Pancreas (tissue), 10 donors: ENCODE measurements around the gene SH3RF2. TPM values are rescaled to one million over a fixed set of nuclear protein-coding genes. Genes with fewer than 3 reads are reported as not detected.
A peak's percentile ranks its signal among the peaks of the same experiment; 100 is the strongest.

Experiments used
- ATAC-seq, 4 donors: fragments of 200-7000 bp; cut with Tn5 transposase; one replicate each; pipeline versions ENCODE4 v1.8.0 to v1.9.1; 2020; ENCODE audit warnings: mild to moderate bottlenecking in 4 of 4, moderate library complexity in 4 of 4
- DNase-seq, 6 donors: peaks; one replicate each; pipeline ENCODE4 v3.0.0-alpha.2; 2020
- FAIRE-seq: peaks from 2 replicates; lab custom pipeline; 2012; peaks lifted over from hg19 to GRCh38; lab: Jason Lieb, UNC
- H3K27ac ChIP-seq, 4 donors: fragments of 200-600 bp; sonication (generic); 1 replicate in 3 of 4; 2 replicates in 1 of 4; pipeline versions ENCODE4 v1.5.0 to v1.8.0; 2020
- H3K27me3 ChIP-seq, 4 donors: fragments of 200-600 bp; one replicate each; pipeline ENCODE4 v1.8.0; 2021
- H3K36me3 ChIP-seq, 3 donors: fragments of 200-600 bp; sonication (generic) in 1 of 3; one replicate each; pipeline versions ENCODE4 v1.5.0 to v1.8.0; 2020 to 2021
- H3K4me1 ChIP-seq, 3 donors: fragments of 200-600 bp; one replicate each; pipeline ENCODE4 v1.8.0; 2021
- H3K4me3 ChIP-seq, 4 donors: fragments of 200-600 bp; sonication (generic) in 2 of 4; one replicate each; pipeline versions ENCODE4 v1.5.0 to v1.8.0; 2020 to 2021
- H3K9me3 ChIP-seq, 4 donors: fragments of 200-600 bp; one replicate each; pipeline ENCODE4 v1.8.0; 2021
- WGBS, 2 donors: extraction: QIAGEN DNeasy Blood & Tissue Kit; methylation state at CpG; one replicate each; pipeline ENCODE4 v1.1.7; 2013; 5-methylcytosine and 5-hydroxymethylcytosine counted together
- intact Hi-C, 3 donors: fragments of 100-400 bp; cut with DNase I; formaldehyde crosslinking; loops; one replicate each; pipeline versions ENCODE4 v1.11.1 to v1.14.2; 2022
- polyA plus RNA-seq, 2 donors: library from polyadenylated mRNA; stranded (reverse); fragments of 200-250 nt; gene quantifications; one replicate each; pipeline ENCODE4 v1.2.3, GENCODE V29; 2013
- total RNA-seq, 6 donors: library from RNA; stranded (reverse); fragmentation: NEBNext Ultra II Directional in 4 of 6; extraction: Animal tissue kit (Norgen Biotek cat#: 25700) in 4 of 6; gene quantifications; one replicate each; pipeline versions ENCODE4 v1.2.1 to v1.2.4, GENCODE V29; 2021 to 2023
- TF ChIP-seq, protein P1 (sequence below), 4 donors: fragments of 200-600 bp; sonication (generic) in 3 of 4; IDR thresholded peaks; one replicate each; pipeline versions ENCODE4 v1.5.0 to v1.8.0; 2021; ENCODE audit warnings: antibody characterized with exemption in 4 of 4
- donor health status: healthy with polysubstance abuse.
- donor health status: DM: no; HTN: no; CAD: no; lungs with moderate emphysema.
- donor health status: DM: no; HTN: no; CAD: no.
- donor health status: control.
- donor health status: control.
- donor health status: Bipolar disorder and iron deficiency.
- donor health status: DM: yes; HTN: yes; CAD: no.
- donor health status: DM: no; HTN: no; CAD: no.
- donor health status: DM: no; HTN: no; CAD: no.
- donor health status: DM: yes; HTN: yes; CAD: no.

Gene SH3RF2
- total and polyA plus RNA-seq, 8 donors, result 6.3 to 22.4 (median 12.8) TPM

DNA sequence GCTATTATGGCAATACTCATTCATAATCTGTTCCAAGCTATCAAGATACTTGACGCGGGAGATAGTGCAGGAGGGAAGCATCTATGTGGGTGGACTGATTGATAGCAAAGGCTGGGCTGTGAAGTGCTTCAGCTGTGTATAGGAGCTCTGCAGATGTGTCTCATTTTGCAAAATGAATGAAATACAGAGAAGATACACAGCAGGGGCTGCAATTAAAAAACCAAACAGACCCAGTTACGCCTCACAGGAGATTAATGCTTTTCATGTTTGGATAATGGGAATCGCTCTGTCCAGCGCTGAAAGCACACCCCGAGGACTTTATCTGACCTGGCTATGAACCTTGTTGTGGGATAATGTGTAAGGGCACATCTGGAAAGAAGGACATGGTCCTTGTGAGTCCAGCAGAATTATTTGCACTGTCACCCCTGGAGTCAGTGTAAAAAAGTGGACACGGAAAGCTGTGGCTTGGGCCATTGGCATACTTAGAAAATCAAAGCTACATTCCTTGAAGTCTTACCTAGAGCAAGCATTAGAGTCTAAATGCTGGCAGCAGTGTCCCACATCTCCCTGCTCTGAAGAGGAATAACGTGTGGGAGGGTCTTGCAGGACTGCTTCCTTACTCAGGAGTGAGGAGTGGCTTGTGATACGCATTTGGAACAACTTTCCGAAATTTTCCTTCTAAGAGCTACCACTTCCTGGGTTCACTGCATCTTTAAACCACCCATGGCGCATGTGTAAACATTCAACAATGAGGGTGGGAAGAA lies 2.6 kb downstream of the SH3RF2 start:
- WGBS, 2 donors, result 22 to 31% methylated on average over 11 of the region's 11 CpGs
- ATAC-seq, result no peak

DNA sequence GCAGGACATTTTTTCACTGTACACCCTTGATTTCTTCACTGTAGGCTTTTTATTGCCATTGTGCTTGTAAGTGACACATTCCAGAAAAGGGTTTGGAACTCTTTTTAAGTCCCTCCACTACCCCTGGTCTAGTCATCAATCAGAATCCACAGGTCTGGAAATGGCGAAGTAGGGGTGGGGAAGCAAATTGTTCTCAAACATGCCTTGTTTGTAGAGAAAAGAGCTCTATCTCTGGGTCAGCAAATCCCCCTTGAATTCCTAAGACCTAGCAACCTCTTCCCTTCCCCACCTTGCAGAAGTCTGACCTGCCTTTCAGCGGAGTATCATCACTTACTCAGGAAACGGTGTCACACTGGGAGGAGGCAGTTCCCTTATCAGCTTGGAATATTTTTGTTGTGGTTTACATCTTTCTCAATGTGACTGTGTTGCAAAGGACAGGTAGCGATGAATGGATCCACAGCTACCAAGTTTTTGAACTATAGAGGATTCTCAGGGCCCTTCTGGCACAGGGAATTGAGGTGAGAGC lies 3.2 kb downstream of the SH3RF2 start:
- Histone ChIP-seq H3K27ac (no peak overlapping the region), H3K4me3 (peak overlapping the region in 1 of 4 donors; percentile 54), H3K36me3 (no peaks in the 10 kb centered on the region), H3K9me3 (no peaks in the 10 kb centered on the region), H3K4me1 (peaks cover 8 to 45% (median 22%) of the 10 kb centered on the region in 3 donors), H3K27me3 (no peaks in the 10 kb centered on the region)
- ATAC-seq (no peak), DNase-seq (no peak), FAIRE-seq (no peak)
- intact Hi-C loops, result no loop called here
- 75 to 83% methylated on average over 4 of the region's 4 CpGs for WGBS, 2 donors
- TF ChIP-seq, protein P1, sequence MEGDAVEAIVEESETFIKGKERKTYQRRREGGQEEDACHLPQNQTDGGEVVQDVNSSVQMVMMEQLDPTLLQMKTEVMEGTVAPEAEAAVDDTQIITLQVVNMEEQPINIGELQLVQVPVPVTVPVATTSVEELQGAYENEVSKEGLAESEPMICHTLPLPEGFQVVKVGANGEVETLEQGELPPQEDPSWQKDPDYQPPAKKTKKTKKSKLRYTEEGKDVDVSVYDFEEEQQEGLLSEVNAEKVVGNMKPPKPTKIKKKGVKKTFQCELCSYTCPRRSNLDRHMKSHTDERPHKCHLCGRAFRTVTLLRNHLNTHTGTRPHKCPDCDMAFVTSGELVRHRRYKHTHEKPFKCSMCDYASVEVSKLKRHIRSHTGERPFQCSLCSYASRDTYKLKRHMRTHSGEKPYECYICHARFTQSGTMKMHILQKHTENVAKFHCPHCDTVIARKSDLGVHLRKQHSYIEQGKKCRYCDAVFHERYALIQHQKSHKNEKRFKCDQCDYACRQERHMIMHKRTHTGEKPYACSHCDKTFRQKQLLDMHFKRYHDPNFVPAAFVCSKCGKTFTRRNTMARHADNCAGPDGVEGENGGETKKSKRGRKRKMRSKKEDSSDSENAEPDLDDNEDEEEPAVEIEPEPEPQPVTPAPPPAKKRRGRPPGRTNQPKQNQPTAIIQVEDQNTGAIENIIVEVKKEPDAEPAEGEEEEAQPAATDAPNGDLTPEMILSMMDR (IDR thresholded peaks at IDR 0.05), result no peak

More for the DNA sequence above, 2.6 kb downstream of the SH3RF2 start:
- no peaks in the 10 kb centered on the region for H3K9me3 ChIP-seq
- peak overlapping the region in 2 of 4 donors; percentile 82 for H3K27ac ChIP-seq
- FAIRE-seq (no peak), DNase-seq (no peak)
- H3K4me3 ChIP-seq, result peak overlapping the region in 3 of 4 donors; percentile 42 to 54 (median 51)
- intact Hi-C loops, result no loop called here
- TF ChIP-seq, protein P1 (IDR thresholded peaks at IDR 0.05), result no peak
- no peaks in the 10 kb centered on the region for H3K27me3 ChIP-seq
- peaks cover 8 to 41% (median 22%) of the 10 kb centered on the region in 3 donors for H3K4me1 ChIP-seq
- H3K36me3 ChIP-seq, result no peaks in the 10 kb centered on the region

DNA sequence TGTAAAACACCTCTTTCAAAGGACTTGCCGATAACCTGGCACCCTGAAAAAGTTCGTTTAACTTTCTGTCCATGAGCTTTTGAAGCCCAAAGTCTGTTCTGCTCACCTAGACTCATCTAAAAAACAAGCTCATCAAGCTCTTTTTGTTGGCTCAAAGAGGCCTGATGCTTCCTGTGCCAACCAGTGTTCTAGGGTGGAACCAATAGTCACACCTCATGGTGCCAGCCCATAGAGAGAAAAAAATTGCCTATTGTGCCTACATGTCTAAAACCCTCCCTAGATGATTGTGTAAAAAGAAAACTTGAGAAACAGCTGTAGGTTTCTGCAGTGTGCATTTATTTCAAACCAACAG lies 4.7 kb downstream of the SH3RF2 start:
- Histone ChIP-seq H3K27ac (peak overlapping the region in 1 of 4 donors; percentile 77), H3K27me3 (no peaks in the 10 kb centered on the region), H3K36me3 (no peaks in the 10 kb centered on the region), H3K9me3 (no peaks in the 10 kb centered on the region), H3K4me3 (no peak overlapping the region), H3K4me1 (peaks cover under 1 to 53% (median 20%) of the 10 kb centered on the region in 3 donors)
- DNase-seq (no peak), FAIRE-seq (no peak), ATAC-seq (no peak)
- TF ChIP-seq, protein P1 (IDR thresholded peaks at IDR 0.05), result no peak
- intact Hi-C loops, result no loop called here
- 79 to 86% methylated on average over 2 of the region's 2 CpGs for WGBS, 2 donors

DNA sequence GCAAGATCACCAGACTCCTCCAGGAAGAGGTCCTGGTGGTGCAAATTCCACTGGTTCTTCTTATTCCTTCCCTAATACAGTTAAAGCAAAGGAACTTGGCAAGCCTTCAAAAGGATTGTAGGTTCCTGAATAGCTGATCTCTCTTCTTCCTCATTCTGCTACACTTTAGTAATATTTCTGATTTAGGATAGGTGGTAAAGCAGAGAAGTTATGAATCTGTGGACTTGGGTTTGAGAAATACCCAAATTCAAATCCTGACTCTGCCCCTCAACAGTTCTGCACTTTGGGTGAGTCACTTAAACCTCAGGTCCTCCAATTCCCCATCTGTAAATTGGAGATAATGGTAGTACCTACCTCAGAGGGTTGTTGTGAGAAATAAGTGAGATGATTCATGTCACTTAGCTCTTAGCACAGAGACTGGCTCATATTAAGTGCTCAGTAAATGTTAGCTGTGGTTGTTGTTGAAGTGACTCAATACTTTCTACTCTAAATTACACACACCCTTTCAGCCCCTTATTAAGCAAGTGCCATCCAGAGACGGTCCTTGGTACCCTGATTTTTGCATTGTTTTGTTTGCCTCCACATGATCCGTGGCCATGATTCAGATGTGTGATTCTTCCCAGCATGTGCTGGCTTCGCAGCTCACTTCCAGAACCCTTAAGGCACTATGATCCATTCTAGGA lies 5.2 kb downstream of the SH3RF2 start:
- Histone ChIP-seq H3K9me3 (no peaks in the 10 kb centered on the region), H3K4me1 (peaks cover 0 to 55% (median 22%) of the 10 kb centered on the region in 3 donors), H3K27ac (peak overlapping the region in 3 of 4 donors; percentile 20 to 77 (median 51)), H3K36me3 (no peaks in the 10 kb centered on the region), H3K27me3 (no peaks in the 10 kb centered on the region), H3K4me3 (no peak overlapping the region)
- no peak for DNase-seq
- no peak for ATAC-seq
- 45 to 47% methylated on average over 3 of the region's 3 CpGs for WGBS, 2 donors
- TF ChIP-seq, protein P1 (IDR thresholded peaks at IDR 0.05), result no peak
- intact Hi-C loops, result no loop called here
- no peak for FAIRE-seq
